Mesenchymal stem cell (in vitro differentiated cells and primary cell): ENCODE data around the gene ANKRD13D.

Source experiments
- DNase-seq: peaks from one replicate; pipeline ENCODE4 v3.0.0-alpha.2; 2013
- H2AFZ ChIP-seq: one replicate; pipeline ENCODE4 v1.6.1; 2013; ENCODE audit warnings: low read depth, mild to moderate bottlenecking, control low read depth, inconsistent platforms, low read length, moderate library complexity
- H2AK5ac ChIP-seq: 2 replicates; pipeline ENCODE4 v1.6.1; 2013; ENCODE audit warnings: low read length, moderate library complexity, mild to moderate bottlenecking, inconsistent platforms; ENCODE audit not compliant: severe bottlenecking
- H2BK120ac ChIP-seq: one replicate; pipeline ENCODE4 v1.6.1; 2013; ENCODE audit warnings: low read depth, mild to moderate bottlenecking, inconsistent platforms, low read length, moderate library complexity
- H2BK12ac ChIP-seq, 2 experiments: one replicate each; pipeline ENCODE4 v1.6.1; 2013; ENCODE audit warnings: inconsistent platforms in 2 of 2, low read length in 2 of 2, mild to moderate bottlenecking in 2 of 2, moderate library complexity in 2 of 2, control low read depth in 1 of 2
- H2BK15ac ChIP-seq: one replicate; pipeline ENCODE4 v1.6.1; 2013; ENCODE audit warnings: mild to moderate bottlenecking, low read depth, inconsistent platforms; ENCODE audit not compliant: poor library complexity, severe bottlenecking
- H2BK5ac ChIP-seq: 2 replicates; pipeline ENCODE4 v1.6.1; 2013; ENCODE audit warnings: low read depth, mild to moderate bottlenecking, low read length, control low read depth, inconsistent platforms; ENCODE audit not compliant: poor library complexity, severe bottlenecking
- H3K14ac ChIP-seq, 2 experiments: one replicate each; pipeline ENCODE4 v1.6.1; 2013; ENCODE audit warnings: inconsistent platforms in 2 of 2, low read length in 2 of 2, control low read depth in 1 of 2, mild to moderate bottlenecking in 1 of 2, moderate library complexity in 1 of 2
- H3K18ac ChIP-seq, 2 experiments: one replicate each; pipeline ENCODE4 v1.6.1; 2013; ENCODE audit warnings: inconsistent platforms in 2 of 2, low read length in 2 of 2, control low read depth in 1 of 2, low read depth in 1 of 2, mild to moderate bottlenecking in 1 of 2
- H3K23ac ChIP-seq, 2 experiments: one replicate each; pipeline ENCODE4 v1.6.1; 2013; ENCODE audit warnings: inconsistent platforms in 2 of 2, low read length in 2 of 2, mild to moderate bottlenecking in 2 of 2, moderate library complexity in 2 of 2, control low read depth in 1 of 2
- H3K27ac ChIP-seq: 2 replicates; pipeline ENCODE4 v1.5.1; 2013; ENCODE audit warnings: mild to moderate bottlenecking, moderate library complexity, low read length, control low read depth, inconsistent platforms; ENCODE audit not compliant: poor library complexity, severe bottlenecking
- H3K27me3 ChIP-seq, 2 experiments: 2 replicates each; pipeline versions ENCODE4 v1.6.1 to v1.7.0; 2013; ENCODE audit warnings: low read length in 2 of 2, mild to moderate bottlenecking in 2 of 2, moderate library complexity in 2 of 2, control low read depth in 1 of 2, inconsistent platforms in 1 of 2; ENCODE audit not compliant: control insufficient read depth in 1 of 2, insufficient read depth in 1 of 2
- H3K36me3 ChIP-seq, 2 experiments: 2 replicates each; pipeline versions ENCODE4 v1.6.1 to v1.7.0; 2013; ENCODE audit warnings: low read length in 2 of 2, control low read depth in 1 of 2, inconsistent platforms in 1 of 2, low read depth in 1 of 2, mild to moderate bottlenecking in 1 of 2; ENCODE audit not compliant: insufficient read depth in 2 of 2, control insufficient read depth in 1 of 2
- H3K4ac ChIP-seq, 2 experiments: one replicate each; pipeline ENCODE4 v1.6.1; 2013; ENCODE audit warnings: inconsistent platforms in 2 of 2, low read length in 2 of 2, mild to moderate bottlenecking in 2 of 2, moderate library complexity in 2 of 2, control low read depth in 1 of 2, low read depth in 1 of 2
- H3K4me1 ChIP-seq: 2 replicates; pipeline ENCODE4 v1.6.1; 2013; ENCODE audit warnings: low read depth, low read length, control low read depth; ENCODE audit not compliant: control insufficient read depth, insufficient read depth
- H3K4me2 ChIP-seq: 2 replicates; pipeline ENCODE4 v1.6.1; 2013; ENCODE audit warnings: low read length, mild to moderate bottlenecking, inconsistent platforms; ENCODE audit not compliant: poor library complexity, severe bottlenecking
- H3K4me3 ChIP-seq, 2 experiments: 2 replicates each; pipeline versions ENCODE4 v1.5.1 to v1.7.0; 2013; ENCODE audit warnings: low read length in 2 of 2, mild to moderate bottlenecking in 2 of 2, control low read depth in 1 of 2, low read depth in 1 of 2; ENCODE audit not compliant: insufficient read depth in 1 of 2
- H3K79me1 ChIP-seq: replicated peaks from 2 replicates; pipeline ENCODE4 v1.6.1; 2013; ENCODE audit warnings: mild to moderate bottlenecking, control low read depth, low read length, inconsistent platforms; ENCODE audit not compliant: poor library complexity, severe bottlenecking
- H3K9ac ChIP-seq: 2 replicates; pipeline ENCODE4 v1.7.0; 2013; ENCODE audit warnings: mild to moderate bottlenecking, low read length, moderate library complexity
- H3K9me3 ChIP-seq: 2 replicates; pipeline ENCODE4 v1.7.0; 2013; ENCODE audit warnings: mild to moderate bottlenecking, low read length; ENCODE audit not compliant: control insufficient read depth
- H4K8ac ChIP-seq: one replicate; pipeline ENCODE4 v1.6.1; 2013; ENCODE audit warnings: inconsistent platforms, mild to moderate bottlenecking, low read length, moderate library complexity
- H4K91ac ChIP-seq: one replicate; pipeline ENCODE4 v1.6.1; 2013; ENCODE audit warnings: mild to moderate bottlenecking, low read length, inconsistent platforms
- WGBS: methylation state at CpG from one replicate; pipeline ENCODE4 v1.1.7; 2013; ENCODE audit warnings: mixed read lengths; 5-methylcytosine and 5-hydroxymethylcytosine counted together

The ANKRD13D gene

DNA sequence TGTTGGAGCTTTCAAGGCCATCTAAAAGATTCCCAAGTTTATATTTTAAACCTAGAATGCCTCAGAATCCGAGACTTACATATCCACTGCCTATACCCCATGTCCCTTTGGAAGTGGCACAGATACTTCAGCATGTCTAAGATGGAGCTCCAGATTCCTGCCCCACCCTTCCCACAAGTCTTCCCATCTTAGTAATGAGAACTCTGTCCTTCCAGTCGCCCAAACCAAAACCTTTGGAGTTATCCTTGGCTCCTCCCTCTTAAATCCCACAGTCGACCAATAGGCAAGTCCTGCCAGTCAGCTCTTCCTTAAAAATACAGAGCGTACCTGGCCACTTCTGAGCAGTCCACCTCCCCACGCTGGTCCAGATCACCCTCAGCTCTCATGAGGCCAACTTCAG, 59.9 kb downstream of the ANKRD13D start:
- Histone ChIP-seq H3K36me3 (peaks cover 5 to 6% of the 10 kb centered on the region in 2 experiments), H3K9ac (peak overlapping the region; percentile 5), H3K9me3 (no peaks in the 10 kb centered on the region), H3K27me3 (no peaks in the 10 kb centered on the region), H2BK120ac (no peak overlapping the region), H3K79me1 (peaks cover 2% of the 10 kb centered on the region), H3K4me2 (no peak overlapping the region), H2BK15ac (no peak overlapping the region), H3K4me1 (peaks cover 16% of the 10 kb centered on the region), H2AFZ (no peak overlapping the region), H3K27ac (no peak overlapping the region), H2AK5ac (no peak overlapping the region), H3K4ac (no peak overlapping the region), H3K4me3 (no peak overlapping the region), H4K91ac (no peak overlapping the region), H3K23ac (no peak overlapping the region), H3K18ac (no peak overlapping the region), H3K14ac (no peak overlapping the region), H2BK5ac (no peak overlapping the region), H4K8ac (no peak overlapping the region), H2BK12ac (no peak overlapping the region)
- no peak for DNase-seq
- 65% methylated on average over 5 of the region's 5 CpGs for WGBS

DNA sequence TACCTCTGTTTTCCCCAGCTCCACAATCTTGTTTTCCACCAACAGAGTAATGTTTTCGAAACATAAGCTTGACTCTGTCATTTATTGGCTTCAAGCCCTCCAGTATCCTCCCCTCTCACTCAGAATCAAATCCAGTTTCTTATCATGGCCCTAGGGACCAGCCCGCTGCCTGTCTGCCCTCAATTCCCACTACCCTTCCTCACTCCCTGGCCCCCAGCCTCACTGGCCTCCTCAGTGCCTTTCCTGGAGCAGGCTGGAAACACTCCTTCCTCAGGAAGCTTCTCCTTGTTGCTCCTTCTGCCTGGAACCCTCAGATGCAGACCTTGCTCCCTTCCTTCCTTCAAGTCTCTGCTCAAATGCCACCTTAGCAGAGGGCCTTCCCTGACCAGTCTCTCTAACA, 60.4 kb downstream of the ANKRD13D start:
- Histone ChIP-seq H2BK120ac (no peak overlapping the region), H2AFZ (no peak overlapping the region), H4K8ac (no peak overlapping the region), H3K36me3 (peaks cover 5 to 6% of the 10 kb centered on the region in 2 experiments), H3K9ac (peak overlapping the region; percentile 5), H2BK12ac (no peak overlapping the region), H3K4me2 (no peak overlapping the region), H2BK15ac (no peak overlapping the region), H2BK5ac (no peak overlapping the region), H3K9me3 (no peaks in the 10 kb centered on the region), H3K4me3 (no peak overlapping the region), H3K23ac (no peak overlapping the region), H2AK5ac (no peak overlapping the region), H3K14ac (no peak overlapping the region), H3K27me3 (no peaks in the 10 kb centered on the region), H3K4ac (no peak overlapping the region), H3K27ac (no peak overlapping the region), H4K91ac (no peak overlapping the region), H3K79me1 (peaks cover 2% of the 10 kb centered on the region), H3K4me1 (peaks cover 19% of the 10 kb centered on the region), H3K18ac (no peak overlapping the region)
- no peak for DNase-seq
- 89% methylated on average over 2 of the region's 2 CpGs for WGBS

DNA sequence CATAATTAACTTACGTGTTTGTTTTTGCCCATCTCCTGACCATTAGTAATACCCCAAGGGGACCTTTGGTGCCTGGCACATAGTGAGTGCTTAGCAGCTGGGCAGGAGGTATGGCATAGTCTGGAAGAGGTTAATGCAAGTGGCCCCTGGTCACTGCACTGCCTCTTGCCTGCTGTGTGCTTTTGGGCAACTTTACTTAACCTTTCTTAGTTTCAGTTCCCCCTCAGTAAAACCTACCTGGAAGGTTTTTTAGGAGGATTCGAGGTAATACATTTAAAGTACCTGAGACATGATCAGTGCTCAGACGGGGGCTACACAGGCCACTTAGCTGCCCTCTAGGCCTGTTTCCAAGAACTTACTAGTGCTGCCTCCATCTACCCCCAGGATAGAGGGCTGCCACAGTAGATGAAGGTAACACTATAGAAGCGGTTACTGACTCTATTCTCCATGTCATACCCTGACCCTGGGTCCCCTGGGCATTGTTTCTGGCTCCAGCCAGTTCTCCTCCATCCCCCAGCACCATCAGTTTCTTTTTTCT, 60.9 kb downstream of the ANKRD13D start:
- H3K4ac ChIP-seq: no peak overlapping the region
- H2BK12ac ChIP-seq: no peak overlapping the region
- no peak overlapping the region for H3K27ac ChIP-seq
- H3K4me2 ChIP-seq: no peak overlapping the region
- H2BK5ac ChIP-seq: no peak overlapping the region
- no peaks in the 10 kb centered on the region for H3K9me3 ChIP-seq
- no peak overlapping the region for H2AK5ac ChIP-seq
- H3K36me3 ChIP-seq: peaks cover 5 to 6% of the 10 kb centered on the region in 2 experiments
- H2AFZ ChIP-seq: no peak overlapping the region
- no peaks in the 10 kb centered on the region for H3K27me3 ChIP-seq
- H3K9ac ChIP-seq: peak overlapping the region; percentile 5
- peaks cover 24% of the 10 kb centered on the region for H3K4me1 ChIP-seq
- no peak overlapping the region for H4K8ac ChIP-seq
- no peak overlapping the region for H2BK120ac ChIP-seq
- no peak overlapping the region for H3K4me3 ChIP-seq
- no peak overlapping the region for H3K23ac ChIP-seq
- H2BK15ac ChIP-seq: no peak overlapping the region
- WGBS: 93% methylated on average over 4 of the region's 4 CpGs
- H3K79me1 ChIP-seq: peaks cover 2% of the 10 kb centered on the region
- H3K14ac ChIP-seq: no peak overlapping the region
- H3K18ac ChIP-seq: no peak overlapping the region
- no peak for DNase-seq
- no peak overlapping the region for H4K91ac ChIP-seq

DNA sequence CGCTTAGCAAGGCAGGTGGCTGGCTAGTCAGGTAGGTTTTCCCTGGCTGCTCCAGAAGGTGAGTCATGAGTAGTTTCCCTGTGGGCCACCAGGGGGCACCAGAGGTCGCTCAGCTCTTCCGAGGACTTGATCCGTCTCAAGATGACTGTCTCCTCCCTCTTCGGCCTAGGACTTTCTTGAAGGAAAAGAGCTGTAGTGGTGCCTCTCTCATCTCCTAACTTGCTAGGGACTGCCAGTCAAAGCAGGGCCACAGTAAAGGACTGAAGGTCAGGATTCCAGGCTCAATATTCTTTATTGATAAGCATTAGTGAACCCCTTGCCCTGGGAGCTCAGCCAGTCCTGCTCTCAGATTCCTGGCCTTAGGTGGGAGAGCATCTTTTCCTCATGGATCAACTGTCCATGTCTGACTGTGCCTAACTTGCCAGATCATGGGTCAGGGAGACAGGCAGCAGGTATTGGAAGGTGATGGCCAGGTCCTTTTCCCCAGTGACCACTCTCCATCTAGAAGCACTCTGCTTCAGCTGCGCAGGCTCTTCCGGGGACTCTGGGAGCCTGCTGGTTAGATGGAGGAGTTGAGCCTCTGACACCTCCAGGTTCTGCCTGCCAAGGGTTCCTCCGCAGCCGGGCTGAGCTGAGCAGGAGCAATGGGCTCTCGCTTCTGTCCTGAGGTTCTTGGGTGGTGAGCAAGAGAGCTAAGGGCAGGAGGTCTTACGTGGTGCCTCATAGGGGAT, 62.3 kb downstream of the ANKRD13D start:
- Histone ChIP-seq H2BK5ac (no peak overlapping the region), H3K4ac (no peak overlapping the region), H3K23ac (no peak overlapping the region), H3K14ac (no peak overlapping the region), H2BK12ac (peak overlapping the region; percentile 6 to 40), H2AK5ac (peak overlapping the region; percentile 11), H3K9ac (peak overlapping the region; percentile 61), H3K9me3 (no peaks in the 10 kb centered on the region), H2BK120ac (no peak overlapping the region), H3K36me3 (peaks cover 5 to 6% of the 10 kb centered on the region in 2 experiments), H2BK15ac (no peak overlapping the region), H3K79me1 (peaks cover 5% of the 10 kb centered on the region), H3K4me3 (peak overlapping the region in 1 of 2 experiments; percentile 24), H3K4me1 (peaks cover 38% of the 10 kb centered on the region), H3K18ac (no peak overlapping the region), H3K27me3 (no peaks in the 10 kb centered on the region), H2AFZ (no peak overlapping the region), H3K4me2 (no peak overlapping the region), H4K91ac (peak overlapping the region; percentile 37), H4K8ac (peak overlapping the region; percentile 10), H3K27ac (peak overlapping the region; percentile 8)
- DNase-seq: peak; percentile 80
- WGBS: 56% methylated on average over 11 of the region's 11 CpGs
